ENCODE results near the gene NRG2. TPM values are rescaled to one million over a fixed set of nuclear protein-coding genes. Genes with fewer than 3 reads are reported as not detected.

NRG2 gene
- total and polyA plus RNA-seq, 2 experiments from 2014 or later, result 0.37 to 1.3 TPM

GRCh38 chr5:140054086-140054689 lies 11.1 kb upstream of the NRG2 start:
- no peak overlapping the region for H3K4me3 ChIP-seq
- Mint-ChIP-seq H3K27me3 (ENCODE audit: insufficient read depth, low read depth, poor library complexity) (no peaks in the 10 kb centered on the region), H3K36me3 (ENCODE audit: low read depth) (no peaks in the 10 kb centered on the region), H3K27ac (no peak overlapping the region), H3K4me3 (no peak overlapping the region), H3K9me3 (no peaks in the 10 kb centered on the region), H3K4me1 (no peaks in the 10 kb centered on the region)
- H4K20me1 ChIP-seq (replicated peaks; ENCODE audit: insufficient read depth), result no peaks in the 10 kb centered on the region
- ATAC-seq, result no peak
- no peaks in the 10 kb centered on the region for H3F3A ChIP-seq (replicated peaks; ENCODE audit: low read depth)
- no peak overlapping the region for H3K27ac ChIP-seq (ENCODE audit: low read depth)
- no peaks in the 10 kb centered on the region for H3K4me1 ChIP-seq (ENCODE audit: insufficient read depth)
- no peaks in the 10 kb centered on the region for H3K79me2 ChIP-seq (replicated peaks; ENCODE audit: insufficient read depth)
- TF ChIP-seq REST (IDR thresholded peaks at IDR 0.05; ENCODE audit: unreplicated experiment) (no peak), ZNF114 (CRISPR knock-in tag; IDR thresholded peaks at IDR 0.05) (no peak), CTCF (conservative IDR thresholded peaks at IDR 0.05; ENCODE audit: low read depth in 2 of 2) (no peak), NANOG (IDR thresholded peaks at IDR 0.05; ENCODE audit: borderline replicate concordance) (no peak), POLR2AphosphoS5 (IDR thresholded peaks at IDR 0.05; ENCODE audit: low read depth) (no peak), JUNB (IDR thresholded peaks at IDR 0.05; ENCODE audit: unreplicated experiment) (no peak), EZH2 (IDR thresholded peaks at IDR 0.05; ENCODE audit: low read depth, unreplicated experiment) (no peak), CREB1 (CRISPR knock-in tag; IDR thresholded peaks at IDR 0.05; ENCODE audit: low read depth) (no peak), ZNF331 (CRISPR knock-in tag; IDR thresholded peaks at IDR 0.05; ENCODE audit: low read depth) (no peak), ZNF462 (CRISPR knock-in tag; IDR thresholded peaks at IDR 0.05) (no peak), EZH2phosphoT487 (IDR thresholded peaks at IDR 0.05; ENCODE audit: unreplicated experiment) (no peak), ETS1 (IDR thresholded peaks at IDR 0.05) (no peak), STAT1 (IDR thresholded peaks at IDR 0.05; ENCODE audit: unreplicated experiment) (no peak)
- H3K27me3 ChIP-seq (ENCODE audit: insufficient read depth), result peaks cover 34% of the 10 kb centered on the region; the same call in 1 of the 2 replicates
- H3K36me3 ChIP-seq (ENCODE audit: insufficient read depth), result no peaks in the 10 kb centered on the region
- no peaks in the 10 kb centered on the region for H3K9me2 ChIP-seq (ENCODE audit: insufficient read depth)
- DNase-seq (ENCODE audit: low spot score), result no peak
- no peak overlapping the region for H3K4me2 ChIP-seq
- H2AFZ ChIP-seq, result no peak overlapping the region

All from GM23338 (cell line).